ENCODE results near the gene RASA4.
"Not testable (repeated sequence)": the region's sequence is repeated elsewhere in the genome, so short reads cannot be mapped to it uniquely, and the experiment has no call there.

- TF ChIP-seq, protein P1, sequence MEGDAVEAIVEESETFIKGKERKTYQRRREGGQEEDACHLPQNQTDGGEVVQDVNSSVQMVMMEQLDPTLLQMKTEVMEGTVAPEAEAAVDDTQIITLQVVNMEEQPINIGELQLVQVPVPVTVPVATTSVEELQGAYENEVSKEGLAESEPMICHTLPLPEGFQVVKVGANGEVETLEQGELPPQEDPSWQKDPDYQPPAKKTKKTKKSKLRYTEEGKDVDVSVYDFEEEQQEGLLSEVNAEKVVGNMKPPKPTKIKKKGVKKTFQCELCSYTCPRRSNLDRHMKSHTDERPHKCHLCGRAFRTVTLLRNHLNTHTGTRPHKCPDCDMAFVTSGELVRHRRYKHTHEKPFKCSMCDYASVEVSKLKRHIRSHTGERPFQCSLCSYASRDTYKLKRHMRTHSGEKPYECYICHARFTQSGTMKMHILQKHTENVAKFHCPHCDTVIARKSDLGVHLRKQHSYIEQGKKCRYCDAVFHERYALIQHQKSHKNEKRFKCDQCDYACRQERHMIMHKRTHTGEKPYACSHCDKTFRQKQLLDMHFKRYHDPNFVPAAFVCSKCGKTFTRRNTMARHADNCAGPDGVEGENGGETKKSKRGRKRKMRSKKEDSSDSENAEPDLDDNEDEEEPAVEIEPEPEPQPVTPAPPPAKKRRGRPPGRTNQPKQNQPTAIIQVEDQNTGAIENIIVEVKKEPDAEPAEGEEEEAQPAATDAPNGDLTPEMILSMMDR (IDR thresholded peaks at IDR 0.05 in 8 of 11, conservative IDR thresholded peaks at IDR 0.05 in 3 of 11), result not testable (repeated sequence)
- TF ChIP-seq POLR2A (IDR thresholded peaks at IDR 0.05), result not testable (repeated sequence)
Observed at GRCh38 chr7:102532127-102532526, 84.4 kb downstream of the RASA4 start.
